ENCODE data around the gene IFNG. TPM values are rescaled to one million over a fixed set of nuclear protein-coding genes. Genes with fewer than 3 reads are reported as not detected.

IFNG gene
- total and polyA plus RNA-seq, 10 of the 15 experiments (the other 5 are each of a cell fraction or from before 2014, with no cell fraction given), result 0.10 to 1.4 (median 0.25) TPM; not detected in 2

DNA sequence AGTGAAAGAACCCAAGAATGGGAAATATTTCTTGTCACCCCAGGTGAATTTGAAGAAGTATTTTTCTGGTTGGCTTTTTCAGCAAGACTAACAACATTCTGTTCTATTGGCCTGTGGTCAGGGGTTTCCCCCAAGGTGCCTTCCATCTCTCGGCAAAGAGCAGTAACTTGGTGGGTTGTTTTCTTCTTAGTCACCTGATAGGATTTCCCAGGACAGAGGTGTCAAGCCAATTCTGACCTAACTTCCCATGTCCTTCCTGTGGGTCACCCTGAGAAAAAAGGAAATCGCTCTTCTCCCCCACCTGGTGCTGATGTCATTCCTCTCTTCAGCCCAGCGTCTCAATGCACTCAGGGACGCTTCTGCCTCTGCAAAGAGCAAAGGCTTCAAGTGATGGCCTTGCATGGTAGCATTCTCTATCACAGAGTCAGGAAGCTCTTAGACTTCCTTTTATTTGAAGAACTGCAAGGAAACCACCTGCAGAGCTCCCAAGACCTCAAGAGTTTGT lies 16.1 kb upstream of the IFNG start (continued):
- TF ChIP-seq SMAD5 (IDR thresholded peaks at IDR 0.05; ENCODE audit: low read depth), result no peak
- TF ChIP-seq, protein P1, sequence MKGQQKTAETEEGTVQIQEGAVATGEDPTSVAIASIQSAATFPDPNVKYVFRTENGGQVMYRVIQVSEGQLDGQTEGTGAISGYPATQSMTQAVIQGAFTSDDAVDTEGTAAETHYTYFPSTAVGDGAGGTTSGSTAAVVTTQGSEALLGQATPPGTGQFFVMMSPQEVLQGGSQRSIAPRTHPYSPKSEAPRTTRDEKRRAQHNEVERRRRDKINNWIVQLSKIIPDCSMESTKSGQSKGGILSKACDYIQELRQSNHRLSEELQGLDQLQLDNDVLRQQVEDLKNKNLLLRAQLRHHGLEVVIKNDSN (IDR thresholded peaks at IDR 0.05; ENCODE audit: borderline replicate concordance, extremely low read length, insufficient read depth, low read depth, low read length), result no peak
- TF ChIP-seq, protein P2, sequence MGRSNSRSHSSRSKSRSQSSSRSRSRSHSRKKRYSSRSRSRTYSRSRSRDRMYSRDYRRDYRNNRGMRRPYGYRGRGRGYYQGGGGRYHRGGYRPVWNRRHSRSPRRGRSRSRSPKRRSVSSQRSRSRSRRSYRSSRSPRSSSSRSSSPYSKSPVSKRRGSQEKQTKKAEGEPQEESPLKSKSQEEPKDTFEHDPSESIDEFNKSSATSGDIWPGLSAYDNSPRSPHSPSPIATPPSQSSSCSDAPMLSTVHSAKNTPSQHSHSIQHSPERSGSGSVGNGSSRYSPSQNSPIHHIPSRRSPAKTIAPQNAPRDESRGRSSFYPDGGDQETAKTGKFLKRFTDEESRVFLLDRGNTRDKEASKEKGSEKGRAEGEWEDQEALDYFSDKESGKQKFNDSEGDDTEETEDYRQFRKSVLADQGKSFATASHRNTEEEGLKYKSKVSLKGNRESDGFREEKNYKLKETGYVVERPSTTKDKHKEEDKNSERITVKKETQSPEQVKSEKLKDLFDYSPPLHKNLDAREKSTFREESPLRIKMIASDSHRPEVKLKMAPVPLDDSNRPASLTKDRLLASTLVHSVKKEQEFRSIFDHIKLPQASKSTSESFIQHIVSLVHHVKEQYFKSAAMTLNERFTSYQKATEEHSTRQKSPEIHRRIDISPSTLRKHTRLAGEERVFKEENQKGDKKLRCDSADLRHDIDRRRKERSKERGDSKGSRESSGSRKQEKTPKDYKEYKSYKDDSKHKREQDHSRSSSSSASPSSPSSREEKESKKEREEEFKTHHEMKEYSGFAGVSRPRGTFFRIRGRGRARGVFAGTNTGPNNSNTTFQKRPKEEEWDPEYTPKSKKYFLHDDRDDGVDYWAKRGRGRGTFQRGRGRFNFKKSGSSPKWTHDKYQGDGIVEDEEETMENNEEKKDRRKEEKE (IDR thresholded peaks at IDR 0.05), result no peak
- TF ChIP-seq TAF1 (IDR thresholded peaks at IDR 0.05; ENCODE audit: borderline replicate concordance, low read depth, low read length), result no peak
- TF ChIP-seq NBN (IDR thresholded peaks at IDR 0.05), result no peak
- TF ChIP-seq IKZF1 (conservative IDR thresholded peaks at IDR 0.05), result peak; percentile 64
- TF ChIP-seq SREBF2 (IDR thresholded peaks at IDR 0.05; ENCODE audit: low read length), result peak; percentile 44; the same call in 1 of the 2 replicates
- no peak for TF ChIP-seq MYB (IDR thresholded peaks at IDR 0.05; ENCODE audit: borderline replicate concordance, low read depth, low read length)
- no peak for TF ChIP-seq SREBF1 (IDR thresholded peaks at IDR 0.05; ENCODE audit: low read length)
- TF ChIP-seq FOS (IDR thresholded peaks at IDR 0.05; ENCODE audit: borderline replicate concordance, extremely low read depth, insufficient read length), result no peak
- TF ChIP-seq EED (IDR thresholded peaks at IDR 0.05; ENCODE audit: low read depth), result peak; percentile 70; the same call in 1 of the 2 replicates
- peak; percentile 22 for TF ChIP-seq MEF2B (IDR thresholded peaks at IDR 0.05; ENCODE audit: partially characterized antibody, poor library complexity, severe bottlenecking)
- TF ChIP-seq, protein P3, sequence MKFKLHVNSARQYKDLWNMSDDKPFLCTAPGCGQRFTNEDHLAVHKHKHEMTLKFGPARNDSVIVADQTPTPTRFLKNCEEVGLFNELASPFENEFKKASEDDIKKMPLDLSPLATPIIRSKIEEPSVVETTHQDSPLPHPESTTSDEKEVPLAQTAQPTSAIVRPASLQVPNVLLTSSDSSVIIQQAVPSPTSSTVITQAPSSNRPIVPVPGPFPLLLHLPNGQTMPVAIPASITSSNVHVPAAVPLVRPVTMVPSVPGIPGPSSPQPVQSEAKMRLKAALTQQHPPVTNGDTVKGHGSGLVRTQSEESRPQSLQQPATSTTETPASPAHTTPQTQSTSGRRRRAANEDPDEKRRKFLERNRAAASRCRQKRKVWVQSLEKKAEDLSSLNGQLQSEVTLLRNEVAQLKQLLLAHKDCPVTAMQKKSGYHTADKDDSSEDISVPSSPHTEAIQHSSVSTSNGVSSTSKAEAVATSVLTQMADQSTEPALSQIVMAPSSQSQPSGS (IDR thresholded peaks at IDR 0.05; ENCODE audit: low read length), result peak; percentile 77; the same call in 1 of the 2 replicates
- no peak for TF ChIP-seq MYC (IDR thresholded peaks at IDR 0.05; ENCODE audit: insufficient read depth, insufficient read length, insufficient replicate concordance, low read length, severe bottlenecking)
- TF ChIP-seq ETV6 (conservative IDR thresholded peaks at IDR 0.05 in 1 of 2, IDR thresholded peaks at IDR 0.05 in 1 of 2; ENCODE audit: borderline replicate concordance in 1 of 2, low read depth in 1 of 2), result peak in 1 of 2 experiments; percentile 83; a peak in 2 of 4 replicates
- TF ChIP-seq, protein P4, sequence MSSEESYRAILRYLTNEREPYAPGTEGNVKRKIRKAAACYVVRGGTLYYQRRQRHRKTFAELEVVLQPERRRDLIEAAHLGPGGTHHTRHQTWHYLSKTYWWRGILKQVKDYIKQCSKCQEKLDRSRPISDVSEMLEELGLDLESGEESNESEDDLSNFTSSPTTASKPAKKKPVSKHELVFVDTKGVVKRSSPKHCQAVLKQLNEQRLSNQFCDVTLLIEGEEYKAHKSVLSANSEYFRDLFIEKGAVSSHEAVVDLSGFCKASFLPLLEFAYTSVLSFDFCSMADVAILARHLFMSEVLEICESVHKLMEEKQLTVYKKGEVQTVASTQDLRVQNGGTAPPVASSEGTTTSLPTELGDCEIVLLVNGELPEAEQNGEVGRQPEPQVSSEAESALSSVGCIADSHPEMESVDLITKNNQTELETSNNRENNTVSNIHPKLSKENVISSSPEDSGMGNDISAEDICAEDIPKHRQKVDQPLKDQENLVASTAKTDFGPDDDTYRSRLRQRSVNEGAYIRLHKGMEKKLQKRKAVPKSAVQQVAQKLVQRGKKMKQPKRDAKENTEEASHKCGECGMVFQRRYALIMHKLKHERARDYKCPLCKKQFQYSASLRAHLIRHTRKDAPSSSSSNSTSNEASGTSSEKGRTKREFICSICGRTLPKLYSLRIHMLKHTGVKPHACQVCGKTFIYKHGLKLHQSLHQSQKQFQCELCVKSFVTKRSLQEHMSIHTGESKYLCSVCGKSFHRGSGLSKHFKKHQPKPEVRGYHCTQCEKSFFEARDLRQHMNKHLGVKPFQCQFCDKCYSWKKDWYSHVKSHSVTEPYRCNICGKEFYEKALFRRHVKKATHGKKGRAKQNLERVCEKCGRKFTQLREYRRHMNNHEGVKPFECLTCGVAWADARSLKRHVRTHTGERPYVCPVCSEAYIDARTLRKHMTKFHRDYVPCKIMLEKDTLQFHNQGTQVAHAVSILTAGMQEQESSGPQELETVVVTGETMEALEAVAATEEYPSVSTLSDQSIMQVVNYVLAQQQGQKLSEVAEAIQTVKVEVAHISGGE (CRISPR knock-in tag; IDR thresholded peaks at IDR 0.05), result no peak
- TF ChIP-seq, protein P5, sequence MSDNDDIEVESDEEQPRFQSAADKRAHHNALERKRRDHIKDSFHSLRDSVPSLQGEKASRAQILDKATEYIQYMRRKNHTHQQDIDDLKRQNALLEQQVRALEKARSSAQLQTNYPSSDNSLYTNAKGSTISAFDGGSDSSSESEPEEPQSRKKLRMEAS (IDR thresholded peaks at IDR 0.05; ENCODE audit: low read depth, low read length), result no peak
- TF ChIP-seq NR2C2 (IDR thresholded peaks at IDR 0.05; ENCODE audit: borderline replicate concordance, control insufficient read depth, insufficient read length, low read depth), result no peak
- no peak for TF ChIP-seq KAT2A (conservative IDR thresholded peaks at IDR 0.05; ENCODE audit: control insufficient read depth, low read depth, low read length)
- TF ChIP-seq, protein P6, sequence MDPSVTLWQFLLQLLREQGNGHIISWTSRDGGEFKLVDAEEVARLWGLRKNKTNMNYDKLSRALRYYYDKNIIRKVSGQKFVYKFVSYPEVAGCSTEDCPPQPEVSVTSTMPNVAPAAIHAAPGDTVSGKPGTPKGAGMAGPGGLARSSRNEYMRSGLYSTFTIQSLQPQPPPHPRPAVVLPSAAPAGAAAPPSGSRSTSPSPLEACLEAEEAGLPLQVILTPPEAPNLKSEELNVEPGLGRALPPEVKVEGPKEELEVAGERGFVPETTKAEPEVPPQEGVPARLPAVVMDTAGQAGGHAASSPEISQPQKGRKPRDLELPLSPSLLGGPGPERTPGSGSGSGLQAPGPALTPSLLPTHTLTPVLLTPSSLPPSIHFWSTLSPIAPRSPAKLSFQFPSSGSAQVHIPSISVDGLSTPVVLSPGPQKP (IDR thresholded peaks at IDR 0.05; ENCODE audit: low read depth, low read length), result no peak
